GM12892 (cell line): Measurements from ENCODE around the gene SEPTIN7.

Experiments
- DNase-seq: peaks from one replicate; pipeline ENCODE4 v3.0.0; 2011; ENCODE audit not compliant: insufficient read length
- FAIRE-seq: peaks from 2 replicates; lab custom pipeline; 2011; peaks lifted over from hg19 to GRCh38; lab: Jason Lieb, UNC
- POLR2A ChIP-seq: IDR thresholded peaks from 2 replicates; pipeline ENCODE4 v1.6.1; 2011; ENCODE audit warnings: low read depth, low read length, control low read depth
- POLR2AphosphoS5 ChIP-seq: IDR thresholded peaks from 2 replicates; pipeline ENCODE4 v1.6.1; 2011; ENCODE audit warnings: low read depth, low read length, control low read depth
- TAF1 ChIP-seq: IDR thresholded peaks from 2 replicates; pipeline ENCODE4 v1.6.1; 2011; ENCODE audit warnings: low read depth, mild to moderate bottlenecking, control low read depth, low read length, borderline replicate concordance

Gene SEPTIN7

GRCh38 chr7:35848725-35849124, 47.9 kb downstream of the SEPTIN7 start:
- TF ChIP-seq POLR2A: no peak
- TF ChIP-seq POLR2AphosphoS5: no peak
- TF ChIP-seq TAF1: no peak
- DNase-seq: no peak
- FAIRE-seq: no peak

DNA sequence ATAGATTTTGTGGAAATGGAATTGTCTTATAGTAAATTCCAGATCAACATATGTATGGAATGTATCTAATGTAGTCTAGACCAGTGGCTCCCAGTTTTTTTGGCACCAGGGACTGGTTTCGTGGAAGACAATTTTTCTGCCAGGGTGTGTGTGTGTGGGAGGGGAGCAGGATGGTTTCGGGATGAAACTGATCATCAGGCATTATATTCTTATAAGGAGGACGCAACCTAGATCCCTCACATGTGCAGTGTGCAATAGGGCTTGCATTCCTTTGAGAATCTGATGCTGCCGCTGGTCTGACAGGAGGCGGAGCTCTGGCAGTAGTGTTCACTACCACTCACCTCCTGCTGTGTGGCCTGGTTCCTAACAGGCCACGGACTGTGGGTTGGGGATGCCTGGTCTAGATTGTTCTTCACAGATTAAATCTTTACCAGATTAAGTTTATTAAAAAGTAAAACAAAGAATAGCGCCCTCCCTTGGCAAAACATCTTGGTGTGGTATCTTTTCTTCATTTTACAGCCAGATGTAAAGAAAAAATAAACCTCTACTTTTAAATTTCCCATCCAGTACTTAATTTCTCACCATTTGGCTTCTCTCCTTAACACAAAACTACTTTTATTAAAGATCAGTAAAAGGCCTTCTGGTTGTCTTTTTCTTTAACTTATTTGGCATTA, 48.4 kb downstream of the SEPTIN7 start:
- DNase-seq: no peak
- no peak for FAIRE-seq

GRCh38 chr7:35849954-35850353, 49.1 kb downstream of the SEPTIN7 start:
- FAIRE-seq: no peak

More for the DNA sequence above, 48.4 kb downstream of the SEPTIN7 start:
- TF ChIP-seq POLR2A: no peak
- no peak for TF ChIP-seq TAF1
- no peak for TF ChIP-seq POLR2AphosphoS5

More at GRCh38 chr7:35849954-35850353, 49.1 kb downstream of the SEPTIN7 start:
- no peak for DNase-seq
- no peak for TF ChIP-seq POLR2AphosphoS5
- no peak for TF ChIP-seq TAF1
- TF ChIP-seq POLR2A: no peak
